Measurements from ENCODE around the gene CSF1. TPM values are rescaled to one million over a fixed set of nuclear protein-coding genes. Genes with fewer than 3 reads are reported as not detected.

Gene CSF1
- total and polyA plus RNA-seq, 2 experiments from 2014 or later: 60.0 to 67.9 TPM

DNA sequence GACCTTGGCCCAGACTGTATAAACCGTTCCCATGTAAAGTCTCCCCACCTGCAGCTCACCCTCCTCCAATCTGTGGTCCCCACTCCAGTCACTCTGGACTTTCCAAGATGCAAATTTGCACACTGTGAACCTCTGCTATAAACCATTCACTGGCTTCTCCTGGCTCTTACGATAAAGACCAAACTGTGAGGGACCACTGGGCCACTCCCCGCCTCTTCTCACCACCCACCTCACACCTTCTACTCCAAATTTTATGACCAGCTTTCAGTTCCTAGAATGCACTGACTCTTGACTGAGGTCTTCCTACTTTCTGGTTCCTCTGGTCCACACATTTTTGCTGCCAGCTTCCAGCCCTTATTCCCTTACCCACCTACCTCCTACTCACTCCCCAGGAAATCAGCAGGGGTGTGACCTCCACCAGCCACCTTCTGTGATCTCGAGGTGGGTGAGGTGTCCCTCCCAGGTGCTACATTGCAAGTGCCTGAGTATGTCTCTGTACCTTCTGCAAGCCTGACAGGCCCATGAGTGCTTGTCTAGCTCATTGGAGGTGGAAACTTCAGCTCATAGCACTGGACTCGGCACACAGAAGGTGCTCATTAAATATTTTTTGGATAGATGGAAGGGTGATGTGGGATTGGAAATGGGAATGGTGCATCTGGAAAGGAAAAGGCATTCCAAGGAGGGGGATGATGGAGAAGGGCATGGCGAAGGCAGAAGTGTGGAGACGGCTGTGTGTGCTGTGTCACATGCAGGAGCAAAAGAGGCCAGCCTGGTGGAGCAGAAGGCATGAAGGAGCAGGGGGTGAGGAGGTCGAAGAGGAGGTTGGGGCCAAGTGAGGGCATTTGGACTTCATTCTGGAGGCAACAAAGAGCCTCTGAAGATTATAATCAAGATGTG is 15.6 kb upstream of the CSF1 start:
- H3K27ac ChIP-seq: no peak overlapping the region
- no peak for DNase-seq
- no peaks in the 10 kb centered on the region for H3F3A ChIP-seq (ENCODE audit: insufficient read depth)
- H3K27me3 ChIP-seq (replicated peaks; ENCODE audit: insufficient read depth): no peaks in the 10 kb centered on the region
- H3K79me2 ChIP-seq (ENCODE audit: insufficient read depth): no peaks in the 10 kb centered on the region
- WGBS, 2 experiments (ENCODE audit: low coverage in 1 of 2, low lambda C conversion rate in 2 of 2, missing lambda C conversion rate in 2 of 2): 76 to 80% methylated on average over 8 of the region's 8 CpGs
- H3K9me2 ChIP-seq (ENCODE audit: insufficient read depth): no peaks in the 10 kb centered on the region
- TF ChIP-seq EZH2phosphoT487 (IDR thresholded peaks at IDR 0.05; ENCODE audit: insufficient read depth, low read depth) (no peak), EZH2 (IDR thresholded peaks at IDR 0.05; ENCODE audit: insufficient read depth, poor library complexity, severe bottlenecking) (no peak)
- H3K4me3 ChIP-seq: no peak overlapping the region
- H3K9ac ChIP-seq: no peak overlapping the region
- no peaks in the 10 kb centered on the region for H3K4me1 ChIP-seq (ENCODE audit: insufficient read depth)
- H2AFZ ChIP-seq: no peak overlapping the region
- H3K4me2 ChIP-seq (ENCODE audit: unreplicated experiment): no peak overlapping the region
- H3K36me3 ChIP-seq (ENCODE audit: low read depth): no peaks in the 10 kb centered on the region
- in situ Hi-C loops (cut with MboI): no loop called here
- H3K9me3 ChIP-seq (ENCODE audit: low read depth): no peaks in the 10 kb centered on the region
- no peaks in the 10 kb centered on the region for H4K20me1 ChIP-seq (ENCODE audit: insufficient read depth)

DNA sequence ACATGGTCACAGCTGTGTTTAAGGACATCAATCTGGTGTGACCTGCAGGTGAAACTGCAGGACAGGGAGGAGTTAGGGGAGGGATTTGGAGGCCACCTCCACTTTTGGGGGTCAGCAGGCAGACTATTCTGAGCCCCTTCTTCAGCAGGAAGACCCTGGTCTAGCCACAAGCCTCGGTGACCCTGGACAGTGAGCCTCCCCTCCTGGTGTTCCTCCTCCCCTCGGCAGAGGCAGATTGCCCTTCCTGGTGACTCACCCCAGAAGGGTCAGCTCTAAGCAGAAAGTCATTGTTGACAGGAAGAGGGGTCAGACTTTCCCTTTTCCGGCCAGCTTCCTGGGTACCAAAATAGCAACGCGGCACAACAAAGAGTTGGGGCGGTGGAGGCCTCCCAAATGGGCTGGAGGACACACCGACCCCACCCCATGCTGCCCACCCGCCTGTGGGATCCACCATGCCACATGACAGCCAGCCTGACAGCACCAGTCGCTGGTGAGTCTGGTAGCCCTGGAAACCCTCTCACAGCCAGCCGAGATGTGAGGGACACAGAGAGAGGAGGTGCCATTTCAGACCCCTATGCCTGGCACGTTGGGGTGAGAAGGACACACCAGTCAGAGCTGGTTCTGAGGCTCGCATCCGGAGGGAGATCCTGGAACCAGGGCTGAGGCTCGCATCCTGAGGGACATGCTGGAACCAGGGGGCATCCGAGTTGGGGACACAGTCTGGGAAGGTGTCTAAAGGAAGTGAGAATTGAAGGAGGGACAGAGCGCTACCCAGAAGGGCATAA is 14.7 kb upstream of the CSF1 start:
- Histone ChIP-seq H3K4me3 (no peak overlapping the region), H3K36me3 (ENCODE audit: low read depth) (no peaks in the 10 kb centered on the region), H3K4me1 (ENCODE audit: insufficient read depth) (no peaks in the 10 kb centered on the region), H3K9me3 (ENCODE audit: low read depth) (no peaks in the 10 kb centered on the region), H3K79me2 (ENCODE audit: insufficient read depth) (no peaks in the 10 kb centered on the region), H3K27ac (no peak overlapping the region), H2AFZ (no peak overlapping the region), H3K9ac (no peak overlapping the region), H3K27me3 (replicated peaks; ENCODE audit: insufficient read depth) (no peaks in the 10 kb centered on the region), H4K20me1 (ENCODE audit: insufficient read depth) (no peaks in the 10 kb centered on the region), H3K9me2 (ENCODE audit: insufficient read depth) (no peaks in the 10 kb centered on the region), H3K4me2 (ENCODE audit: unreplicated experiment) (no peak overlapping the region), H3F3A (ENCODE audit: insufficient read depth) (no peaks in the 10 kb centered on the region)
- TF ChIP-seq EZH2 (IDR thresholded peaks at IDR 0.05; ENCODE audit: insufficient read depth, poor library complexity, severe bottlenecking) (no peak), EZH2phosphoT487 (IDR thresholded peaks at IDR 0.05; ENCODE audit: insufficient read depth, low read depth) (no peak)
- in situ Hi-C loops (cut with MboI): no loop called here
- WGBS, 2 experiments (ENCODE audit: low coverage in 1 of 2, low lambda C conversion rate in 2 of 2, missing lambda C conversion rate in 2 of 2): 69 to 74% methylated on average over 16 of the region's 16 CpGs
- DNase-seq: peak; percentile 55

DNA sequence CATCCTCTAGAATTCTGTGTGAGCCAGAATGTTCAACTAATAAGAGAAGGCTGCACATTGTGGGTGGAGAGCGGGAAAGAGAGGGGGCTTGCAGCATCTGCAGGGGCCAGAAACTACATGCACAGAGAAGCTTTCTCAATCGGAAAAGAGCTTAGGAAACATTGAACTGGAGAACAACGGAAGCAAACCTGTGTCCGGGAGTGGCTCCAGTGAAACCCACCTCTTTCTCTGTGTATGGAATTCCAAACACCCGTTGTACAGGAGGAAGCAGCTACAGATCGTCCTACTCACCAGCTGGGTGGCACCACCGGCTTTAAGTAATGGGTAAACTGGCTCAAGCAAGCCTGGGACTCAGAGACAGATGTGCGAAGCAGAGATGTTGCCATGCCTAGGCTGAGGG is 14.0 kb upstream of the CSF1 start:
- no peak for TF ChIP-seq EZH2phosphoT487 (IDR thresholded peaks at IDR 0.05; ENCODE audit: insufficient read depth, low read depth)
- TF ChIP-seq EZH2 (IDR thresholded peaks at IDR 0.05; ENCODE audit: insufficient read depth, poor library complexity, severe bottlenecking): no peak
- no peak overlapping the region for H3K4me3 ChIP-seq
- H3K27ac ChIP-seq: no peak overlapping the region

DNA sequence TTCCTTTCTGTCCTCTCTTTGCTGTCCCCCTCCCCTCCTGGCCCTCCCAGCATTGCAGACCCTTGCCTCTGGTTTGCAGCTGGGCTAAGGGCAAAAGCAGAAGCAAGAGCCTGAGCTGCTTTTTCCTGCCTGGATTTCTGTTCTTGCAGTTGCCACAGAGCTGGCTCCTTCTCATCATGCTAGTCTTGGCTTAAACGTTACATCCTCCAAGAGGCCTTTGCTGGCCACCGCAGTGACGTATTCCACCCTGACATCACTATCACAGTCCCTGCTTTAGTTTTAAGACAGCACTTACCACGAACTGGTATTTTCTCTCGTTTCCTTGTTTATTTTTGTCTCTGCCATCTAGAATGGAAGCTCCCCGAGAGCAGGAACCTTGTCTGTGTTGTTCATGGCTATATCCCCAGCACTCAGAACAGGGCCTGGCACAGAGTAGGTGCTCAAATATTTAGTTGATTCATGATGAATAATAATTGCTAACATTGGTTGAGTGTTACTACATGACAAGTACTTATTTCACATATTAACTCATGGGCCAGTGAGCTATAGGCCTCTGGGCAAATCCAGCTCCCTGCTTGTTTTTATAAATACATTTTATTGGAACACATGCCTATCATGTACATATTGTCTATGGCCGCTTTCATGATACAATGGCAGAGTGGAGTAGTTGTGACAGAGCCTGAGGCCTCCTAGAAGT is 13.2 kb upstream of the CSF1 start:
- Histone ChIP-seq H3K27ac (no peak overlapping the region), H2AFZ (no peak overlapping the region), H3K9me2 (ENCODE audit: insufficient read depth) (no peaks in the 10 kb centered on the region), H3K27me3 (replicated peaks; ENCODE audit: insufficient read depth) (no peaks in the 10 kb centered on the region), H3K4me2 (ENCODE audit: unreplicated experiment) (no peak overlapping the region), H3K79me2 (ENCODE audit: insufficient read depth) (no peaks in the 10 kb centered on the region), H3F3A (ENCODE audit: insufficient read depth) (no peaks in the 10 kb centered on the region), H3K9ac (no peak overlapping the region), H4K20me1 (ENCODE audit: insufficient read depth) (no peaks in the 10 kb centered on the region), H3K4me3 (no peak overlapping the region), H3K36me3 (ENCODE audit: low read depth) (no peaks in the 10 kb centered on the region), H3K4me1 (ENCODE audit: insufficient read depth) (no peaks in the 10 kb centered on the region), H3K9me3 (ENCODE audit: low read depth) (no peaks in the 10 kb centered on the region)
- in situ Hi-C loops (cut with MboI): no loop called here
- TF ChIP-seq EZH2phosphoT487 (IDR thresholded peaks at IDR 0.05; ENCODE audit: insufficient read depth, low read depth) (no peak), EZH2 (IDR thresholded peaks at IDR 0.05; ENCODE audit: insufficient read depth, poor library complexity, severe bottlenecking) (no peak)
- peak; percentile 40 for DNase-seq
- 61 to 63% methylated on average over 7 of the region's 7 CpGs for WGBS, 2 experiments (ENCODE audit: low coverage in 1 of 2, low lambda C conversion rate in 2 of 2, missing lambda C conversion rate in 2 of 2)

More for the DNA sequence above, 14.0 kb upstream of the CSF1 start:
- Histone ChIP-seq H3K27me3 (replicated peaks; ENCODE audit: insufficient read depth) (no peaks in the 10 kb centered on the region), H3K9ac (no peak overlapping the region), H3K36me3 (ENCODE audit: low read depth) (no peaks in the 10 kb centered on the region), H3K9me3 (ENCODE audit: low read depth) (no peaks in the 10 kb centered on the region), H2AFZ (no peak overlapping the region), H3K4me1 (ENCODE audit: insufficient read depth) (no peaks in the 10 kb centered on the region), H4K20me1 (ENCODE audit: insufficient read depth) (no peaks in the 10 kb centered on the region), H3F3A (ENCODE audit: insufficient read depth) (no peaks in the 10 kb centered on the region), H3K9me2 (ENCODE audit: insufficient read depth) (no peaks in the 10 kb centered on the region), H3K79me2 (ENCODE audit: insufficient read depth) (no peaks in the 10 kb centered on the region), H3K4me2 (ENCODE audit: unreplicated experiment) (no peak overlapping the region)
- DNase-seq: no peak
- WGBS, 2 experiments (ENCODE audit: low coverage in 1 of 2, low lambda C conversion rate in 2 of 2, missing lambda C conversion rate in 2 of 2): 78% methylated on average over 8 of the region's 8 CpGs
- in situ Hi-C loops (cut with MboI): no loop called here

Data from GM23248 (cell line).